ENCODE results near the gene SHLD1.
"Not testable (repeated sequence)": the region's sequence is repeated elsewhere in the genome, so short reads cannot be mapped to it uniquely, and the experiment has no call there.

SHLD1 gene

GRCh38 chr20:5737966-5738365 is 12.2 kb upstream of the SHLD1 start:
- DNase-seq = no peak

- DNase-seq = not testable (repeated sequence)
Observed at GRCh38 chr20:5740643-5741042, 9.6 kb upstream of the SHLD1 start.

- DNase-seq = no peak
Observed at GRCh38 chr20:5741089-5741488, 9.1 kb upstream of the SHLD1 start.

GRCh38 chr20:5742041-5742440 is 8.2 kb upstream of the SHLD1 start:
- no peak for DNase-seq

GRCh38 chr20:5745416-5746030 is 4.7 kb upstream of the SHLD1 start:
- DNase-seq = no peak

GRCh38 chr20:5746064-5746463 is 4.1 kb upstream of the SHLD1 start:
- DNase-seq = no peak

- no peak for DNase-seq
Observed at GRCh38 chr20:5748246-5748645, 2.0 kb upstream of the SHLD1 start.

- DNase-seq = not testable (repeated sequence)
Observed at GRCh38 chr20:5749512-5749951, 669 bp upstream of the SHLD1 start.

GRCh38 chr20:5751856-5752255 is 1.7 kb downstream of the SHLD1 start:
- DNase-seq = no peak

- DNase-seq = no peak
Observed at GRCh38 chr20:5753814-5754213, 3.6 kb downstream of the SHLD1 start.

GRCh38 chr20:5757949-5758348 is 7.7 kb downstream of the SHLD1 start:
- DNase-seq = no peak

- no peak for DNase-seq
Observed at GRCh38 chr20:5766085-5766764, 16.0 kb downstream of the SHLD1 start.

GRCh38 chr20:5767493-5768098 is 17.4 kb downstream of the SHLD1 start:
- DNase-seq = no peak

- DNase-seq = no peak
Observed at GRCh38 chr20:5770231-5770986, 20.2 kb downstream of the SHLD1 start.

GRCh38 chr20:5770987-5771318 is 20.8 kb downstream of the SHLD1 start:
- DNase-seq = no peak

GRCh38 chr20:5772704-5773103 is 22.5 kb downstream of the SHLD1 start:
- DNase-seq = no peak

GRCh38 chr20:5773589-5773988 is 23.4 kb downstream of the SHLD1 start:
- DNase-seq = no peak

GRCh38 chr20:5776077-5776476 is 25.9 kb downstream of the SHLD1 start:
- DNase-seq = no peak

GRCh38 chr20:5779071-5779900 is 29.1 kb downstream of the SHLD1 start:
- DNase-seq = no peak

- no peak for DNase-seq
Observed at GRCh38 chr20:5780846-5781217, 30.6 kb downstream of the SHLD1 start.

- not testable (repeated sequence) for DNase-seq
Observed at GRCh38 chr20:5781367-5781766, 31.2 kb downstream of the SHLD1 start.

- DNase-seq = no peak
Observed at GRCh38 chr20:5781798-5782750, 31.9 kb downstream of the SHLD1 start.
